ENCODE results near the gene SHC3. TPM values are rescaled to one million over a fixed set of nuclear protein-coding genes. Genes with fewer than 3 reads are reported as not detected.

SHC3 gene
- polyA plus RNA-seq, 1 donor from 2014 or later = 22.9 TPM

DNA sequence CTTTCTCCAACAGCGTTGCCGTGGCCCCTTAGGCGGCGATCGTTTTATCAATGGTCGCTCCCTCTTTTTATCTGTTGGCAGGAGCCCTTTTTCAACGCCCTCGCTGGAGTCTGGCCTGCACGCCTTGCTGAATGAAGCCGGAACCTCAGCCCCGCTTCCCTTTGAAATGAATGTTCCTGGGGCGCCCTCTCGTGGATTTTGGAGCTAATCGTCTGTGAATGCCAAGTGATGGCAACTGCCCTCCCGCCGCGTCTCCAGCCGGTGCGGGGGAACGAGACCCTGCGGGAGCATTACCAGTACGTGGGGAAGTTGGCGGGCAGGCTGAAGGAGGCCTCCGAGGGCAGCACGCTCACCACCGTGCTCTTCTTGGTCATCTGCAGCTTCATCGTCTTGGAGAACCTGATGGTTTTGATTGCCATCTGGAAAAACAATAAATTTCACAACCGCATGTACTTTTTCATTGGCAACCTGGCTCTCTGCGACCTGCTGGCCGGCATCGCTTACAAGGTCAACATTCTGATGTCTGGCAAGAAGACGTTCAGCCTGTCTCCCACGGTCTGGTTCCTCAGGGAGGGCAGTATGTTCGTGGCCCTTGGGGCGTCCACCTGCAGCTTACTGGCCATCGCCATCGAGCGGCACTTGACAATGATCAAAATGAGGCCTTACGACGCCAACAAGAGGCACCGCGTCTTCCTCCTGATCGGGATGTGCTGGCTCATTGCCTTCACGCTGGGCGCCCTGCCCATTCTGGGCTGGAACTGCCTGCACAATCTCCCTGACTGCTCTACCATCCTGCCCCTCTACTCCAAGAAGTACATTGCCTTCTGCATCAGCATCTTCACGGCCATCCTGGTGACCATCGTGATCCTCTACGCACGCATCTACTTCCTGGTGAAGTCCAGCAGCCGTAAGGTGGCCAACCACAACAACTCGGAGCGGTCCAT is 177.4 kb downstream of the SHC3 start:
- H3K4me3 ChIP-seq (ENCODE audit: low read length) = no peak overlapping the region
- no peak overlapping the region for H3K4me2 ChIP-seq (ENCODE audit: low read length)
- no peaks in the 10 kb centered on the region for H3K36me3 ChIP-seq (ENCODE audit: insufficient read depth, low read length)
- TF ChIP-seq EP300 (conservative IDR thresholded peaks at IDR 0.05; ENCODE audit: poor library complexity, severe bottlenecking) (no peak), RAD21 (conservative IDR thresholded peaks at IDR 0.05) (peak; percentile 94), SMC3 (conservative IDR thresholded peaks at IDR 0.05; ENCODE audit: poor library complexity) (peak; percentile 96), EZH2 (IDR thresholded peaks at IDR 0.05; ENCODE audit: borderline replicate concordance, insufficient read depth, low read length, poor library complexity, severe bottlenecking) (no peak), TAF1 (IDR thresholded peaks at IDR 0.05; ENCODE audit: low read depth) (no peak), CTCF (IDR thresholded peaks at IDR 0.05; ENCODE audit: poor library complexity, severe bottlenecking) (peak; percentile 93), POLR2AphosphoS5 (IDR thresholded peaks at IDR 0.05) (no peak)
- no peak overlapping the region for H2AFZ ChIP-seq (ENCODE audit: low read depth, low read length)
- no peaks in the 10 kb centered on the region for H3K79me2 ChIP-seq (replicated peaks; ENCODE audit: insufficient read depth, low read length)
- H3K27ac ChIP-seq (ENCODE audit: low read length) = no peak overlapping the region
- H3F3A ChIP-seq (ENCODE audit: insufficient read depth, low read length, poor library complexity, severe bottlenecking) = no peaks in the 10 kb centered on the region
- H3K27me3 ChIP-seq (ENCODE audit: insufficient read depth, low read depth, low read length) = no peaks in the 10 kb centered on the region
- no peaks in the 10 kb centered on the region for H4K20me1 ChIP-seq (ENCODE audit: insufficient read depth)
- no peaks in the 10 kb centered on the region for H3K9me3 ChIP-seq (ENCODE audit: low read length)
- no peak overlapping the region for H3K9ac ChIP-seq (ENCODE audit: low read length)
- no peaks in the 10 kb centered on the region for H3K9me2 ChIP-seq (ENCODE audit: insufficient read depth, low read length)

DNA sequence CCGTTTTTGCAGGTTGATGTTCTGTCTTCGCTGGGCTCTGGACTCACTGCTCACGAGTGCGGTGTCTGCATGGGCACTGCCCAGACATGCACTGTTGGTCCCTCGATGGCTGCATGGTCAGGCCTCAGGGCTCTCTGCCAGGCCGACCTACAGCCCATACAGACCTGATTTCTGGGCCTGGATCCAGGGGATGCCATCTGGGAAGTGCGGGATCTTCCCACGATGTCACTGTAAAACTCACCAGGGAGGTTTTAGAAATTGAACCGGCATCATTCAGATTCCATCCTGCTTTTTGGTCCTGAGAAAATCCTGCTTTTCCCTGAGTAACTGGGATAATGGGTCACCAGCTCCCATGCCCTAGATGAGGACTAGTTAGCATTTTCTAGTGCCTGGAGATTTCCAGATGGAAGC is 178.2 kb downstream of the SHC3 start:
- Histone ChIP-seq H3F3A (ENCODE audit: insufficient read depth, low read length, poor library complexity, severe bottlenecking) (no peaks in the 10 kb centered on the region), H2AFZ (ENCODE audit: low read depth, low read length) (no peak overlapping the region), H3K27me3 (ENCODE audit: insufficient read depth, low read depth, low read length) (no peaks in the 10 kb centered on the region), H3K79me2 (replicated peaks; ENCODE audit: insufficient read depth, low read length) (no peaks in the 10 kb centered on the region), H3K4me2 (ENCODE audit: low read length) (no peak overlapping the region), H3K9ac (ENCODE audit: low read length) (no peak overlapping the region), H3K4me3 (ENCODE audit: low read length) (no peak overlapping the region), H4K20me1 (ENCODE audit: insufficient read depth) (no peaks in the 10 kb centered on the region), H3K9me2 (ENCODE audit: insufficient read depth, low read length) (no peaks in the 10 kb centered on the region), H3K27ac (ENCODE audit: low read length) (no peak overlapping the region), H3K9me3 (ENCODE audit: low read length) (no peaks in the 10 kb centered on the region), H3K36me3 (ENCODE audit: insufficient read depth, low read length) (no peaks in the 10 kb centered on the region)
- TF ChIP-seq POLR2AphosphoS5 (IDR thresholded peaks at IDR 0.05) (no peak), TAF1 (IDR thresholded peaks at IDR 0.05; ENCODE audit: low read depth) (no peak), CTCF (IDR thresholded peaks at IDR 0.05; ENCODE audit: poor library complexity, severe bottlenecking) (no peak), MXI1 (conservative IDR thresholded peaks at IDR 0.05; ENCODE audit: poor library complexity, severe bottlenecking) (no peak)

- H3K79me2 ChIP-seq (replicated peaks; ENCODE audit: insufficient read depth, low read length) = no peaks in the 10 kb centered on the region
- H2AFZ ChIP-seq (ENCODE audit: low read depth, low read length) = no peak overlapping the region
- TF ChIP-seq EP300 (conservative IDR thresholded peaks at IDR 0.05; ENCODE audit: poor library complexity, severe bottlenecking) (no peak), TAF1 (IDR thresholded peaks at IDR 0.05; ENCODE audit: low read depth) (no peak), EZH2 (IDR thresholded peaks at IDR 0.05; ENCODE audit: borderline replicate concordance, insufficient read depth, low read length, poor library complexity, severe bottlenecking) (no peak), RAD21 (conservative IDR thresholded peaks at IDR 0.05) (no peak), REST (IDR thresholded peaks at IDR 0.05; ENCODE audit: borderline replicate concordance) (no peak), SMC3 (conservative IDR thresholded peaks at IDR 0.05; ENCODE audit: poor library complexity) (no peak), POLR2AphosphoS5 (IDR thresholded peaks at IDR 0.05) (no peak)
- no peak overlapping the region for H3K4me2 ChIP-seq (ENCODE audit: low read length)
- H3F3A ChIP-seq (ENCODE audit: insufficient read depth, low read length, poor library complexity, severe bottlenecking) = no peaks in the 10 kb centered on the region
- H3K36me3 ChIP-seq (ENCODE audit: insufficient read depth, low read length) = no peaks in the 10 kb centered on the region
- no peak overlapping the region for H3K9ac ChIP-seq (ENCODE audit: low read length)
- H3K4me3 ChIP-seq (ENCODE audit: low read length) = no peak overlapping the region
- no peaks in the 10 kb centered on the region for H3K9me2 ChIP-seq (ENCODE audit: insufficient read depth, low read length)
- peaks cover 1% of the 10 kb centered on the region for H3K27me3 ChIP-seq (ENCODE audit: insufficient read depth, low read depth, low read length)
- H4K20me1 ChIP-seq (ENCODE audit: insufficient read depth) = no peaks in the 10 kb centered on the region
- no peaks in the 10 kb centered on the region for H3K9me3 ChIP-seq (ENCODE audit: low read length)
- no peak overlapping the region for H3K27ac ChIP-seq (ENCODE audit: low read length)
Measured at GRCh38 chr9:88998911-88999310, 179.7 kb downstream of the SHC3 start.

Data from neural cell (in vitro differentiated cells).